HTR-8/SVneo (cell line): ENCODE measurements around the gene SPAG16.
A peak's percentile ranks its signal among the peaks of the same experiment; 100 is the strongest.

Source experiments
- DNase-seq: peaks from one replicate; pipeline ENCODE4 v3.0.0; 2011; ENCODE audit warnings: low spot score, mixed read lengths; ENCODE audit not compliant: insufficient read length
- FAIRE-seq: peaks from 2 replicates; lab custom pipeline; 2011; peaks lifted over from hg19 to GRCh38; lab: Jason Lieb, UNC

Gene SPAG16

GRCh38 chr2:213764849-213765248 lies 480.6 kb downstream of the SPAG16 start:
- FAIRE-seq (no peak), DNase-seq (no peak)

- FAIRE-seq = no peak
These were observed 481.8 kb downstream of the SPAG16 start for GRCh38 chr2:213766062-213766461.

GRCh38 chr2:213766465-213766901 lies 482.2 kb downstream of the SPAG16 start:
- DNase-seq (no peak), FAIRE-seq (no peak)

More at GRCh38 chr2:213766062-213766461, 481.8 kb downstream of the SPAG16 start:
- DNase-seq = no peak

GRCh38 chr2:213787869-213788268 lies 503.6 kb downstream of the SPAG16 start:
- FAIRE-seq (no peak), DNase-seq (no peak)

GRCh38 chr2:213789940-213790339 lies 505.7 kb downstream of the SPAG16 start:
- DNase-seq (no peak), FAIRE-seq (no peak)

- DNase-seq (no peak), FAIRE-seq (no peak)
These were observed 507.8 kb downstream of the SPAG16 start for GRCh38 chr2:213792045-213792444.

GRCh38 chr2:213806125-213806726 lies 522.0 kb downstream of the SPAG16 start:
- DNase-seq (peak; percentile 6), FAIRE-seq (no peak)

DNA sequence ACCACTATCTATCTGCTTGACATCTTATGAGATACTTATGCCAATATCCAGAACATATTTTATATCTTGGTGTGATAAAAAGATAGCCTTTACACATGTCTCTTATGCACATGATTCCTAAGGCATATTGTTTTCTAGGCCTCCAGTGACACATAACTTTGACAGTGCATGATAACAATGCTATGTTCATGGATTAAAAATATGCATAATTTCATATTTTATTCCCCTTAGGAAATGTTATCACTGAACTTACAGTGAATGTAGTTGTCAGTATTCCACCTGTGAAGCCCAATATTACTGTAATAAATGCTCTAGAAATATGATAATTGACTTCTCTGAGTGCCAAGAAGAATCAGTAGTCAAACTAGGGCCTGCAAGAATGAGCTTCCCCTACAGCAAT lies 532.3 kb downstream of the SPAG16 start:
- DNase-seq (no peak), FAIRE-seq (no peak)

GRCh38 chr2:213818436-213818835 lies 534.2 kb downstream of the SPAG16 start:
- no peak for FAIRE-seq
- DNase-seq = no peak

DNA sequence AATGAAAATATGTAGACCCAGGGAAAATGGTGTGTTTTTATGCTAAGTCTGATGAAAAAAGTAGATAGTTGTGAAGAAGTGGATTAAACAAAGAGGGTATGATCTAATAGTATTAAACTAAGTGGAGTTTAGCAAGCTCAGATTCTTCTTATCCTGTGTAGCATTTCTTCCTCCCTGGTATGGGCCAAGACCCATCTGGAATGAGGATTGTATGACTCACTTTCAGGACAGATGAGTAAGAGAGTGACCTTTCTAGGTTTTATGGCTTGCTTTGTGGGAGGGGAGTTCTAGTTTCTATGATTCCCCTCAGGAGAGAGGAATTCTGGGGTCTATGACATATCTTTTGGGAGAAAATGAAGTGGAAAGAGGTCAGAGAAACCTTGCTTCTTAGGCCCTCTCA lies 550.1 kb downstream of the SPAG16 start:
- no peak for FAIRE-seq
- peak; percentile 34 for DNase-seq

DNA sequence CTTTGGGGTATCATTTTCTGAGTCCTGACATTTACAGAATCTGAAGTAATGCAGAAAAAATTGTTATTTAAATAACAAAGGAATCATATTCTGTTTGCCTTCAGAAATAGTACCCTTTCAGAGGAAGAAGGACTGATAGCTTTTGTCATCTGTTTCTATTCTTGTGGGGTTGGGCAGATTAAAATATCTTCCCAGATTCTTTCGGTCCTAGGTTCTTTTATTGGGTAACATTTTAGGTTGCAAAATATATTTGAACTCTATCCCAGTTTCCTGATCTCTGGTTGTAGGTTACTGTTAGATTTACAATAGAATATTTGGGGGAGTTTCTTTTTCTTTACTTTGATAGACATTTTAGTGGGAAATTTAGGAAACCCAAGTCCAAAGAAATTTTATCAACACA lies 550.5 kb downstream of the SPAG16 start:
- DNase-seq (no peak), FAIRE-seq (no peak)

DNA sequence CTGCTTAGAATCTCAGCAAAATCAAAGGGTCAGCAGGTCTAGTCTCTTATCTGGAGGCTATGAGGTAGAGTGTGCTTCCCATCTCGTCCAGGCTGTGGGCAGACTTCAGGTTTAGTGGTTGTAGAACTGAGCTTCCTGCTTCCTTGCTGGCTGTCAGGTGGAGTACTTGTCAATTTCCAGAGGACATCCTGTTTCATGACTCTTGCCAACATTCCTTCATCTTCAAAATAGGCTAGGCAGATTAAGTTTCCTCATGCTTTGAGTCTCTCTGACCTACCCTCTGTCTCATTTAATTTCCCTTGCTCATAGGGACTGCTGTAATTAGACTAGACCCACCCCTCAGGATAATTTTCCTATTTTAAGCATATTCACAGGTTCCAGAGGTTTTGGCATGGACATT lies 562.6 kb downstream of the SPAG16 start:
- DNase-seq (no peak), FAIRE-seq (no peak)

DNA sequence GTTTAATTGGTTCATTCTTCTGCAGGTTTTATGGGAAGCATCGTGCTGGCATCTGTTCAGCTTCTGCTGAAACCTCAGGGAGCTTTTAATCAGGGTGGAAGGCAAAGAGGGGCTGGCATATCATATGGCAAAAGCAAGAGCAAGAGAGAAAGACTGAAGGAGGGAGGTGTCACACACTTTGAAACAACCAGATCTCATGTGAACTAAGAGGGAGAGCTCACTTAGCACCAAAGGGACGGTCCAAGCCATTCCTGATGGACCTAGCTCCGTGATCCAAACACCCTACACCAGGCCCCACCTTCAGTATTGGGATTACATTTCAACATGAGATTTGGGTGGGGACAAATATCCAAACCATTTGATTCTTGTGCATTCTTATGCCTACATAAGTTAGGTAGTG lies 563.1 kb downstream of the SPAG16 start:
- DNase-seq (no peak), FAIRE-seq (no peak)

DNA sequence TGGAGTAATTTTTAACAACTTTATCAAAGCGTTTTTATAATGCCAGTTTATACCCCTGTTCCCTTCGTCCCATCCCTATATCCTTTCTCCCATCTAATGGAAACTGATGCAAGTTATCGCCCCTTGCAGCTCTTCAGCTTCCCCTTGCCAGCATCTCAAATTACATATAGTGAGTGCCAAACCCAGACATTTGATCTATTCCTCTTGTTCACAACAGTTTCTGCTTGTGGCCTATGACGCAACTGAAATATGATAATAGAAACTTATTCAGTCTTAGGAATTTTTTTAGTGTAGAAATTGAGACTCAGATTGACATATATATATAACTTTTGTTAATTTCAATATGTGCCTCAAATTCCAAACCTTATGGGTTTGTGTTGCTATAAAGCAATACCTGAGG lies 564.4 kb downstream of the SPAG16 start:
- FAIRE-seq = no peak

DNA sequence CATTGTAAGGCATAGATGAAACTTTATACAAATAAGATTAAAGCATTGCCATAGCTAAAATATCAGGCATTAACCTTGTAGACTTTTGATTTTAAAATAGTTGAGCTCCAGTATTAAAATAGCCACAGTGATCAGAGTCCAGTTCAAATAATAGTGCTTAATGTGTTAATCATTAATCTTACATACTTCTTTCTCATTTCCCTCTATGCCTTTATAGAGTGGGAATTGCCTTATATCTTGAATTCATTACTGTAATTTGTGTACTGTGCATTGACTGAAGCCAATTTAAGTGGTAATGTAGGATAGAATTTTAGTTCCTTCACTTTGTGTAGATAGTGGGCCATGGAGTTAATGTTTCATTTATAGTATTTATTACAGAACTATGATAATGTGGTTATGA lies 577.4 kb downstream of the SPAG16 start:
- DNase-seq (no peak), FAIRE-seq (no peak)

More for the DNA sequence above, 564.4 kb downstream of the SPAG16 start:
- peak; percentile 8 for DNase-seq

DNA sequence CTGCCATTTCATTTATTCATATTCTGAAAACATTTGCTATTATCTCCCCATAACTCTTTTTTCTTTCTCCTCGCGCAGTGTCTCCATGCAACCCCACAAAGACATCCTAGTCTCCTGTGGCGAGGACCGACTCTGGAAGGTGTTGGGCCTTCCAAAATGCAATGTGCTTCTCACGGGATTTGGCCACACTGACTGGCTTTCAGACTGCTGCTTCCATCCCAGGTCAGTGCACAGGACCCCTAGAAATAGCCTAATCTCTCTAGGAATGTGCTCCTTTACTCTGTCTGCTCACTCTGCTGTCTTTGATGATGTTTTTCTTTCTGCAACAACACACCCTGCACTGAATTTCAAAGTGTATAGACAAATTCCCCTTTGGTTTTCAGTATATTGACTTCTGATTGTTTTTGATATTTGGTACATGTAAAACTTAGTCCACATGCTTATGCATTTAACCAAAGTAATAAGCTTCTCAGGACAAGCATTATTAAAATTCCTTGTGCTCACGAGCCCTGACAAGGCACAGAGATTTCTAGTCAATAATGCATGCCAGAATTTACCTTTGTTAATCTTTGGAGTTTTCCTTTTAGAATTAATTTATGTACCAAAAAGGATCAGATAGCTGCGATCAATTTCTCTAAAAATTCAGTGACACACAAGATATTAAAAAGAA lies 578.3 kb downstream of the SPAG16 start:
- FAIRE-seq = no peak
- no peak for DNase-seq

DNA sequence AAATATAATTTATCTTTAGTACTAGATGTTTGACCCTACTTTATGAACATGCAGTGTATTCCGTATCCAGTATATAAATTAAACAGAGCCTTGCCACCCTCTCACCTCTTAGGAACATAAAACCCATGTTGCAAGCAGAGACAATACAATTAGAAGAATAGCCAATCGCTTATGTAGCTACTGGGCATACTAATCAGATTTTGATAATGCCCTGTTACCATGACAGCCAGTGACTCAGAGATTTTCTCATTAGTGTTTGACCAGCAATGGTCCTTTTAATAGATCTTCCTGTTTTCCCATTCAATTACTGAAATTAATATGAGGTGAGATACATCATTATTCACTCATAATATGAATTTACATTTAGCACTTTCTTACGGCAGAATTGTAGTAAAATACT lies 579.3 kb downstream of the SPAG16 start:
- DNase-seq (no peak), FAIRE-seq (no peak)

DNA sequence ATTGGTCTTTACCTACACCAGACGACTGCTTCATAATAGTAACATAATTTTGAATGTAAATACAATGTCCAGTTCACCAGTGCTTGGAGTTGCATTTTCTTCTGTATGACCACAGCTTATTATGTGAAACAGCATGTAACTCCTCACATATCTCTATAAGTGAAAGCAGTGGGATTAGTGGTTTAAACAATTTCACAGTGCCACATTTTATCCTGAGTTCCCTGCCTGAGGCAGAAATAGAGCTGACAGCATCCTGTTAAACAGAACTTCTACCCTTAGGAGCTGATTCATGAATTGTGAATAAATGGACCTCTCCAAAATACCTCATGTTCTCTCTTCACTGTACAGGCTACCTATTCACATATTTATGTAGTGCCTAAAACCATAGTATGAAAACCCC lies 584.3 kb downstream of the SPAG16 start:
- DNase-seq = no peak
- no peak for FAIRE-seq

DNA sequence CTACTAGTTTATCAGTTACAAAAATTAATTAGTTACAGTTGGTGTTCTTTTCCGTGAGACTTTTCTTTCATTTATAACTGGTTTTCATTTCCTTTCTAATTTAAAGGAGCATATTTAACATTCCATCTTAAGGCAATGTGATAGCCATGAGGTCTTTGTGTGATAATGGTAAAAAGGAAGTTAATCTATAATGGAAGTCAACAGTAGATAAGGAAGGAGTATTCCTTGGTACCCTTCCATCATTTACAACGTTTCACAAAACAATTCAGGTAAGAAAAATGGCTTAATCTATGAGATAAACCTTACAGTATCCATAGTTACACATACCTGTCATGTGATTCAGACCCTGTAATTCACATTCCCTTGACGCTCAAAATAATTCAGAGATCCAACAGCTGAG lies 601.2 kb downstream of the SPAG16 start:
- FAIRE-seq = no peak
- no peak for DNase-seq

- FAIRE-seq = no peak
These were observed 630.2 kb downstream of the SPAG16 start for GRCh38 chr2:213914510-213914909.

DNA sequence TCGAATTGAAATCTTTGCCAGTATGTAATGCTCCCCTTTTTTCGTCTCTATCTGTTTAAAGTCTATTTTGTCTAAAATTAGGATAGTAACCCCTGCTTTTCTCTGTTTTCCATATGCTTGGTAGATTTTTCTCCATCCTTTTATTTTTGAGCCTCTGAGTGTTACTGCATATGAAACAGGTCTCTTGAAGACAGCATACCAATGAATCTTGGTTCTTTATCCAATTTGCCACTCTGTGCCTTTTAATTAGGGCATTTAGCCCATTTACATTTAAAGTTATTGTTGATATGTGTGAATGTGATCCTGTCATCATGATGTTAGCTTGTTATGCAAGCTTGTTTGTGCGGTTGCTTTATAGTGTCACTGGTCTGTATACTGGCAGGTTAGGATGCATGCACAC lies 635.8 kb downstream of the SPAG16 start:
- FAIRE-seq = no peak

More at GRCh38 chr2:213914510-213914909, 630.2 kb downstream of the SPAG16 start:
- DNase-seq = no peak

DNA sequence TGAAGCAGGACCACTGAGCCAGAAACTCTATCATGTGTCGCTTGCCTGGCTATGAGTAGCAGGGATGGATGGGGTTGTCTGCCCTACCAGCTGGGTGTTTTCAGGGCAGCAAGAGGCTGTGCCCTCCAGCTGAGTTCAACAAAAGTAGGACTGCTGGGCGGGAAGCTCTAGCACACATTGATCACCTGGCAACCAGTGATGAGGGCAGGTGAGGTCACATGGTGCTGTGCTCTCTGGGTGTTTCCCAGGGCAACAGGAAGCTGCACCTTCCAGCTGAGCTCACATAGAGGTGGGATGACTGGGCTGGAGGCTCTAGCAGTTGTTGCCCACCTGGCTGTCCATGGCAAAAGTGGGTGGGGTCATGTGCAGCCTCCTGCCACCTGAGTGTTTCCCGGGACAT lies 639.3 kb downstream of the SPAG16 start:
- FAIRE-seq = no peak
- no peak for DNase-seq

More for the DNA sequence above, 635.8 kb downstream of the SPAG16 start:
- DNase-seq = no peak
